Amygdala (tissue), 56 donors: ENCODE data around the gene S100A9.
"Not testable (repeated sequence)": the region's sequence is repeated elsewhere in the genome, so short reads cannot be mapped to it uniquely, and the experiment has no call there.

ENCODE experiments used
- DNase-seq, 56 donors: peaks; one replicate each; lab custom pipeline; 2025; lab: John Stamatoyannopoulos, UW

S100A9 gene

GRCh38 chr1:153343811-153344717, 13.6 kb upstream of the S100A9 start:
- no peak for DNase-seq

DNA sequence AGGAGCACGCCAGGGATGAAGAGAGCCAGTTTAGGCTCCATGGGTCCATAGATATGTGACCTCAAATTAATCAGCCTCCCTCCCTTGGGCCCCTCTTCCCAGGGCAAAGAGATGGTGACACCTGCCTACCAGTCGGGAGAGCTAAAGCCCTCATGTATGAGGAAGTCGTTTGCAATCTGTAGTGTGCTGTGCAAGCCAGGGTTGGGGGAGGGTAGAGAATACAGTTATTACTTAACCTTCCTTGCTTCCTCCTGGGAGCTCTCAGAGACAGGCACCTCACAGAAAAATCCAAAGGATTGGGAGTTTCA, 13.0 kb upstream of the S100A9 start:
- DNase-seq, result no peak

DNA sequence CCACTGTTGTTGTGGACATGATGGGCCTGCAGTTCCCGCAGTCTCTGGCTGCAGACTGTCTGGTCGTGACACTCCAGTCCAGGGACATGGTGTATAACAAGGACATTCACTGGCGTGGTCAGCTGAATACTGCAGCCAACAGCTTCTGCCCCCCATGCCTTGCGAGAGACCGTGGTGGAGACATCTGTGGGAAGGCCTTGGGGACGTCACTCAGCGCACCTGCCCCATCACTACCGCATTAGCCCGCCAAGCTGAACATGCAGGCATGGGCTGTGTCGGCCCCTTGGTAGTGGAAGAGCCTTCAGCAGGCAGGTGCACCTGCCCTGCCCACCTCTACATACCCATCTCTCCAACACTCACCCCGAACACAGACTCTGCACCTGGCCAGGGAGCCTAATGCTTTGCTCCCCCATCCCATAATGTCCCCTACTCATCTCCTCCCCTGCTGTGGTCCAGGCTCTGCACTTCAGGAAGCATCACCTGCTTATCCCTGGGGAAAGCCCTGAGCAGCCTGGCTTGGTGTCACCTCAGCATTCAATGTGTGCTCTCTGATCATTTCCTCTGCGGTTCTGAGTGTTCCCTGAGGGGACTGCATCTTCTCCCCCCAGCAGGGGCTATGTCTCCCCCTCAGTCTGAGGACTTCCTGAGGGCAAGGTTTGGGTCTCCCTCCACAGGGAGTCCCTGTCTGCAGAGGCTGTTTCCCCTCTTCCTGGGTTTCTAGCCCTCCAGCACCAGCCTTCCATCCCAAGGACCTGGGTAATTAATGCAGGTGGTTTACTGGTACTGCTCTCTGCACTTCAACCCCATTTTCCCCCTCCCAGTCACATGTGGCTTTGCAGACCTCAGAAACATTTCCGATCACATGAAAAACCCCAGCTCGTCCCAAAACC, 12.2 kb upstream of the S100A9 start:
- no peak for DNase-seq

- DNase-seq, result no peak
These were observed 11.5 kb upstream of the S100A9 start for GRCh38 chr1:153346077-153346723.

DNA sequence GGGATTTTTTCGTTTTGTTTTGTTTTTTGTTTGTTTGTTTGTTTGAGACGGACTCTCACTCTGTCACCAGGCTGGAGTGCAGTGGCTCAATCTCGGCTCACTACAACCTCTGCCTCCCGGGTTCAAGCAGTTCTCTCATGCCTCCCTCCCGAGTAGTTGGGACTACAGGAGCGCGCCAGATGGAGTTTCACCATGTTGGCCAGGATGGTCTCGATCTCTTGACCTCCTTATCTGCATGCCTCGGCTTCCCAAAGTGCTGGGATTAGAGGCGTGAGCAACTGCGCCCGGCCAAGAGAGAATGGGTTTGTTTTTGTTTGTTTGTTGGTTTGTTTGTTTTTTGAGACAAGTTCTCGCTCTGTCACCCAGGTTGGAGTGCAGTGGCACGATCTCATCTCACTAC, 10.6 kb upstream of the S100A9 start:
- not testable (repeated sequence) for DNase-seq

DNA sequence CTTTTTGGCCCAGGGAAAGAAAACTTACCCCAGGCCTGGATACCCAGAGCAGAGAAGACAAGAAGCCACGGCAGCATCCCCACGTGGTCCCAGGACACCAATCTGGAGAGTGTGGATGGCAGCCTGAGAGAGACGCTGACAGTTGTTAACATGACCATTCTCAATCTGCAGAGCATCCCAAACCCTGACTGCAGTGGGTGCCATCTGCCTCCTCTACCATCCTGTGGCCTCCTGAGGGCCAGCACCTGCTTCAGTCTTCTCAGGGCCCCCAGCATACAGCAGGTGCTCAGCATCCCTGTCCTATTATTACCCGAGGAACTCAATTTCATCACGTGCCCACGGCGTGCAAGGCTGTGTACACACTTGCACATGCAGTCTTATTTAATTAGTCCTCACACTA, 9.8 kb upstream of the S100A9 start:
- DNase-seq, result no peak

GRCh38 chr1:153348511-153349362, 8.9 kb upstream of the S100A9 start, which contains the start of gene PGLYRP4:
Gene PGLYRP4 (minus strand): TSS chr1:153348841. CDS start chr1:153347932, 909 bp downstream.
- no peak for DNase-seq

GRCh38 chr1:153349363-153350320, 8.0 kb upstream of the S100A9 start:
- no peak for DNase-seq

DNA sequence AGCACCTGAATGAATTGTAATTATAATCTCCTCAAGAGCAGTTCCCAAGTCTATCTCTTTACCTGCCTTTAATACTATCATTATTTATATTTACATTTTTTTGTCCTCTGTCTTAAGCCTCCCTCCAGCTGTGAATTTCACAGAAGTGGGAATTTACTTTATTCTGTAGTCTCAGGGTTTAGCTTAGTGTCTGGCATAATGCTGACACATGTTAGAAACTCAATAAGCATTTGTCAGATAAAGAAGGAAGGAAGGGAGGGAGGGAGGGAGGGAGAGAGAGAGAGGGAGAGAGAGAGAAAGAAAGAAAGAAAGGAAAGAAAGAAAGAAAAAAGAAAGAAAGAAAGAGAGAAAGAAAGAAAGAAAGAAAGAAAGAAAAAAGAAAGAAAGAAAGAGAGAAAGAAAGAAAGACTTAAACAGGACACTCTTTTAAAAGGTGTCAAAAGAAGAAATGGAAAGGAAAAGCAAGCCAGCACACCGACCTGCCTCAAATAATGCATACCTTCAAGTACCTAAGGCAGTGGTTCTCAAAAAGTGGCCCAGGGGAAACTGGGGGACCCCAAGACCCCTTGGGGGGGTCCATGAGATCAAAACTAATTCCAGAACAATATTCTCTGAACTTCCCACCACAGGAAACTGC, 7.2 kb upstream of the S100A9 start:
- no peak for DNase-seq

GRCh38 chr1:153352523-153352922, 5.1 kb upstream of the S100A9 start:
- DNase-seq, result peak in 32 of 56 donors; percentile 2 to 70 (median 32)

DNA sequence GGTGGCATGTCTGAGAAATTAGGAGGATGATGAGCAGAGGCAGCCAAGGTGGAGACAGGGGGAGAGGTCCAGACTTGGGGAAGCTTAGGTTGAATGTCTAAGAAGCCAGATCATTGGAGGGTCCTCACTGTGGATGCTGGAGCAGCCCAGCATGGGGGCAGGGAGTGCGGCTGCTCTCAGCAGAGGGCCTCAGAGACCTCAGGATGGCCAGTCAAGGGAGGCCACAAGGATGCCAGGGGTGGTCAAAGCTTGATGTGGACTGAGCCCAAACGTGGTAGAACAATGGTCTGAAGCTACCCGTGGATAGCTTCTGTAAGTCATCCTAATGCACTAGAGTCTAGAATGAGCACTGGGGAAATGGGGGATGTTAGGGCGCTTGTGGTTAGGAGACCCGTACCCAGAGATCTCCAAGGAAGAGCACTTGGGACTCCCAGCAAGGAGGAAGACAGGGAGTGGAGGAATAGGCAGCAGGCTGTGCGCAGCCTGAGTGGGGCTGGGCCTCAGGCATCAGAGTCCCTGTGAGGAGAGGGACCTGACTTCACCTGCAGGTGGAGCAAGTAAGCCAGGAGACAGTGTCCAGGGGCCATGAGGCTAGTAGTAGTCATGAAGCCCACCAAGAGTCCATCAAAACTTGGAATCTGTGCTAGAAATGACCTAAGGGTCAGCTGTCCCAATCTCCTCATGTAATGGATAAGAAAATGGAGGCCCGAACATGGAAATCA, 4.3 kb upstream of the S100A9 start:
- no peak for DNase-seq

DNA sequence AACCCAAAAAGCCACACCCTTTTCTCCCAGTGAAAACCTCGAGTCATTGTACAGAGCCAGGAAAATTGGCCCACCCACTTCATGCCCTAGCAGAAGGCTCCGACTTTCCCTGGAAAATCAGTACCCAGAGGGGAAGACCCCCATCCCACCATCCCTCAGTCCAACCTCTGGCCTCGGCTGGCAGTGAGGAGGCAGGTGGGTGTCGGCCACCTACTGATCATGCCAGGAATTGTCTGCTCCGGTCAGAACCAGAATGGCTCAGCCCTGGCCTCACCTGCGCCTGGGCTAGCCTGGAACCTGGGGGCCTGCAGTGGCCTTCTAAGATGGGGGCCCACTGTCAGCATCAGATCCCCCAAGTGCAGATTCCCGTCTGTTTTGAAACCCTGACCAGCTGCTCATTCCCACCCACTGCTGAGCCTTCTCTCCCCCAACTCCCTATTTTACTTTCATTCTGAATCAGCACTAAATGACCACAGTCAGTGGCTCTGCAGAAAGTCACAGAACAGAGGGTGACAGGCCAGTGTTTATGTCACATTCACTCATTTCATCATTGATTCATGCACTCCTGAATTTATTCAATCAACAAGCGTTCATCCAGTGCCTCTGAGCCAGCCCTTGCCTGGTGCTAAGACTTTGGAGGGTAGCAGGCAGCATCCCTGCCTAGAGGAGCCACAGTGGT, 3.0 kb upstream of the S100A9 start:
- DNase-seq, result no peak

DNA sequence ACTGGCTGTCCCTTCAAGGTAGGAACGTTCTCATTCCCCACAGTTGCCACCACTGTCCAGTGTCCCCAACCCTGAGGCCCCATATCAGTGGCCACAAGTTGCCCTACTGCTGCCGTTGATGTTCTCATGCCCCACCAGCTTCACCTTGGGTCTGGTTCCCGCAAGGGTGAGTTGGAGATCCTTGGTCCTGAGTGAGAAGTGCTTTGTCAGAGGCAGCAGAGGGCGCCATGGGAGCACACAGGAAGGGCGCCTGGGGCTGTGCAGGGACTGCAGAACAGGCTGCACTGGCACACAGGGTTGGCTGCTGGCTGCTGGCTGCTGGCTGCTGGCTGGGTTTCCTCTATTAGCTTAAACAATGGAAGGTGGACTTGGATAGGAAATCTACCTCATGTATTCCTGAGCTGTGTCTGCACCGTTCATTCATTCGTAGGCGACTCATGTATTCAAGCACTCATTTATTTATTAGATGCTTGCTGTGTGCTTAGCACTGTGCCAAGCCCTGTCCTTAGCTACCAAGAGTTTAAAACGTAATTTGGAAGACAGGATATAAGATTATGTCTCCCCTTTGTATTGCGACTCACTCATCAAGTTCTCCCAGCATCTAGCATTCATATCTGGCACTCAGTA, 2.1 kb upstream of the S100A9 start:
- peak in 3 of 56 donors; percentile 2 to 6 (median 6) for DNase-seq

- no peak for DNase-seq
These were observed 1.1 kb upstream of the S100A9 start for GRCh38 chr1:153356392-153357075.

- peak in 4 of 56 donors; percentile 5 to 14 (median 8) for DNase-seq
These were observed 390 bp upstream of the S100A9 start for GRCh38 chr1:153357076-153357852.
